Measurements from ENCODE around the gene CCDC18. TPM values are rescaled to one million over a fixed set of nuclear protein-coding genes. Genes with fewer than 3 reads are reported as not detected.
"Not testable (repeated sequence)": the region's sequence is repeated elsewhere in the genome, so short reads cannot be mapped to it uniquely, and the experiment has no call there.

CCDC18 gene
- polyA plus RNA-seq, 3 donors from 2014 or later: 2.8 to 6.3 (median 3.3) TPM

DNA sequence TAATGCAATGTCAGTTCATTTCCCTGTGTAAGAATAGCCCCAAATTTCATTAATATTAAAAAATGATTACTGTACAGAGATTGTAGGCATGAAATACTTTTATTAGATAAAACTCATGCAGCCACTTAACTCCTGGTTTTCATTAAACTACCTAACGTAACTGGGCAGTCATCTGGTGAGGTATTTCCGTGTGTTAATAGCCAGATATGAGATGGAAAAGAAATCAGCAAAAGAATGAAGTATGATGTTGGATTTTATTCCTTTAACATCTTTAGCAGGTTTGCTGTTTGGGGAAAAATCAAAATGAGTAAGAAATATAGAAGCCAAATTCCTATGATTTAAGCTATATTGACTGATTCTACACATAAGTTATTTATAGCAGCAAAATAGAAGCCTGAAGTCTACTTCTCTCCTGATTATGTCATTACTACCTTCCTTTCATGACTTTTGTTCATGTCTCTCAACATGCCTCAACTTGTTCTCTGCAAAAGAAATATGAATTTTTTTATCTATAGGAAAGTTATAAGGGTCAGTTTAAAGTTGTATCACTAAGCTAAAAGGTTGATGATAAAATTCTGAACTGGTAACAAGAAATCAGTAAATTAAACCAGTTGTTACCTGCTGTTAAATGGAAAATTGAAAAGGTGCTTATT lies 42.6 kb downstream of the CCDC18 start:
- Mint-ChIP-seq H3K27ac (no peak overlapping the region), H3K36me3 (peaks cover 5 to 37% (median 28%) of the 10 kb centered on the region in 3 donors), H3K4me3 (no peak overlapping the region), H3K27me3 (ENCODE audit: low read depth in 3 of 3) (no peaks in the 10 kb centered on the region), H3K9me3 (no peaks in the 10 kb centered on the region), H3K4me1 (peaks cover 12 to 20% of the 10 kb centered on the region in 2 donors)
- no peak for DNase-seq

DNA sequence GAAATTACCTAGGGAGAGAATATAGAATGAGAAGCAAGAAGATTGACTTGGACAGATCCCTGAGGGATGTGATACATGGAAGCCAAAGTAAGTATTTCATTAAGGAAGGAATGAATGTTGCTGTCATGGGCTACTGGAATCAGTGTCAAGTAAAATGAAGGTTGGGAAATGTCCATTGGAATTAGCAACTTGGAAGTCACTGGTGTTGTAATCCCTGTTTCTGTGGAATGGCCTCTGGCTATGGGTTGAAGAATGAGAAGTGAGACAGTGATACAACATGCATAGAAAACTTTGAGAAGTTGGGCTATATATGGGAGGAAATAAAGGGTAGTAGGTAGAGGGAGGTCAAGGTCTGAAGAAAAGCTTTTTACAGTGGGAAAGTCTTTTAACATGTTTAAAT lies 54.7 kb downstream of the CCDC18 start:
- Mint-ChIP-seq H3K9me3 (no peaks in the 10 kb centered on the region), H3K27ac (no peak overlapping the region), H3K27me3 (ENCODE audit: low read depth in 3 of 3) (no peaks in the 10 kb centered on the region), H3K4me1 (no peaks in the 10 kb centered on the region), H3K36me3 (peaks cover 23 to 58% (median 45%) of the 10 kb centered on the region in 3 donors), H3K4me3 (no peak overlapping the region)
- DNase-seq: no peak

DNA sequence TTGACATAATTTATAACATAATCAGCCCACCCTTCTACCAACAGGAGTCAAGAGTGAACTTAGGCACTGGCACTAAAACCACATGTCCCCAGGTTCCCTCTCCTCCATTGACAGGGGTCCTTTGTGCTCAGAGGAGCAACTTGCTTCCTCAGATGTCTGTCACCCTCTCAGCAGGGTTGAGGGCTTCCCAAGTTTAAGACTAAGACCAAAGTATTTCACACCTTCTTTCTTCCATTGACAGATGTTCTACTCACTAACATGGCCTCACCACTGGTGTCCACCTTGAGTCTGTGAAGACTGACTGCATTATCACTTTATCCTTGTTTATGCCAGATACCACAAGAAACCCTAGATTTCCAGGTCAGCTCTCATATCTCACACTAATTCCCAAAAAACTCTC lies 56.5 kb downstream of the CCDC18 start:
- DNase-seq: no peak
- no peaks in the 10 kb centered on the region for H3K27me3 Mint-ChIP-seq (ENCODE audit: low read depth in 3 of 3)
- H3K9me3 Mint-ChIP-seq: no peaks in the 10 kb centered on the region
- no peaks in the 10 kb centered on the region for H3K4me1 Mint-ChIP-seq
- H3K4me3 Mint-ChIP-seq: no peak overlapping the region
- H3K36me3 Mint-ChIP-seq: peaks cover 29 to 59% (median 50%) of the 10 kb centered on the region in 3 donors
- no peak overlapping the region for H3K27ac Mint-ChIP-seq

DNA sequence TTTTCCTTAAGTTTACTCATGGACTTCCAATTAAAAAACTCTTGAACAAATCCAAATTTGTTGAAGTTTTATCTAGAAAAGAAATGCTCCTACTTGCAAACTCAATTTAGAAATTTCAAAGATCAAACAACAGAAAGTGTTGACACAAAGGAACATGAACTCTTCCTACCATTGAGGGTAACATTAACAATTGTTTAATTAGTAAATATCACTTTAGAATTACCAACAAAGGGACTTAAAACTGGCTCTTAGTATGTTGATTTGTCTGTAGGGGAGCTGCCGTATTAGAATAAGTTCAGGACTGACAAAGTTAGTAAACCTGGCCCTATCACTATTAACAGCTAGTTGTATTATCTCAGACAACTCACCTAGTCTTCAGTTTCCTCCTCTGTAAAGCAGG lies 57.9 kb downstream of the CCDC18 start:
- Mint-ChIP-seq H3K9me3 (peaks cover 0 to 5% (median 2%) of the 10 kb centered on the region in 6 donors), H3K27me3 (ENCODE audit: low read depth in 3 of 3) (no peaks in the 10 kb centered on the region), H3K4me3 (no peak overlapping the region), H3K27ac (no peak overlapping the region), H3K4me1 (no peaks in the 10 kb centered on the region), H3K36me3 (peaks cover 34 to 65% (median 60%) of the 10 kb centered on the region in 3 donors)
- DNase-seq: no peak

DNA sequence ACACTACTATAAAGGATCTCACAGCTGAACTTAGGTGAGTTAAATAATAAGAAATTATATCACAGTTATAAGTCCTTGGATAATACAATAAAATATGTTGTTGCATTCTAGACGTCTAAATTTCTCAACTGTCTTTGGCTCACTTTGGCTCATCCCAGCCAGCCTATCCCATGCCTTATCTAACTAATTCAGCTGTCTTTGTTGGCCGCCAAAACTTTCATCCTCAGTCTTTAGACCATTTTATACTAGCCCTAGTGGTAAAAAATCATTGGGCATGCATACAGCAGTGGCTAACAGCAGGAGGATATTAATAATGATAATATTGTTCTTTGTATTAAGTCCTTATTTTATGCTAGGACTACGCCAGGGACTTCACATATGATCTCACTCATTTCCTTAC lies 59.3 kb downstream of the CCDC18 start:
- no peaks in the 10 kb centered on the region for H3K4me1 Mint-ChIP-seq
- H3K27ac Mint-ChIP-seq: no peak overlapping the region
- peaks cover 0 to 9% (median 4%) of the 10 kb centered on the region in 6 donors for H3K9me3 Mint-ChIP-seq
- peaks cover 0 to 1% (median 0%) of the 10 kb centered on the region in 3 donors for H3K27me3 Mint-ChIP-seq (ENCODE audit: low read depth in 3 of 3)
- peaks cover 36 to 69% (median 64%) of the 10 kb centered on the region in 3 donors for H3K36me3 Mint-ChIP-seq
- DNase-seq: no peak
- no peak overlapping the region for H3K4me3 Mint-ChIP-seq

DNA sequence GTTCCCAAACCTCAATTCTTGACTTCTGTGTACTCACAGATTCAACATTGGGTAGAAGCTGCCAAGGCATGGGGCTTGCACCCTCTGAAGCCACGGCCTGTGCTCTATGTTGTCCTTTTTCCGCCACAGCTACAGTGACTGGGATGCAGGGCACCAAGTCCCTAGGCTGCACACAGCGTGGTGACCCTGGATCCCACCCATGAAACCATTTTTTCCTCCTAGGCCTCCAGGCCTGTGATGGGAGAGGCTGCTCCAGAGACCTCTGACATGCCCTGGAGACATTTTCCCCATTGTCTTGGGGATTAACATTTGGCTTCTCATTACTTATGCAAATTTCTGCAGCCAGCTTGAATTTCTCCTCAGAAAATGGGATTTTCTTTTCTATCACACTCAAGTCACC lies 62.7 kb downstream of the CCDC18 start:
- H3K36me3 Mint-ChIP-seq: peaks cover 30 to 57% (median 56%) of the 10 kb centered on the region in 3 donors
- not testable (repeated sequence) for DNase-seq; H3K4me3 Mint-ChIP-seq; H3K4me1 Mint-ChIP-seq; H3K27ac Mint-ChIP-seq; H3K9me3 Mint-ChIP-seq; H3K27me3 Mint-ChIP-seq (ENCODE audit: low read depth in 3 of 3)

DNA sequence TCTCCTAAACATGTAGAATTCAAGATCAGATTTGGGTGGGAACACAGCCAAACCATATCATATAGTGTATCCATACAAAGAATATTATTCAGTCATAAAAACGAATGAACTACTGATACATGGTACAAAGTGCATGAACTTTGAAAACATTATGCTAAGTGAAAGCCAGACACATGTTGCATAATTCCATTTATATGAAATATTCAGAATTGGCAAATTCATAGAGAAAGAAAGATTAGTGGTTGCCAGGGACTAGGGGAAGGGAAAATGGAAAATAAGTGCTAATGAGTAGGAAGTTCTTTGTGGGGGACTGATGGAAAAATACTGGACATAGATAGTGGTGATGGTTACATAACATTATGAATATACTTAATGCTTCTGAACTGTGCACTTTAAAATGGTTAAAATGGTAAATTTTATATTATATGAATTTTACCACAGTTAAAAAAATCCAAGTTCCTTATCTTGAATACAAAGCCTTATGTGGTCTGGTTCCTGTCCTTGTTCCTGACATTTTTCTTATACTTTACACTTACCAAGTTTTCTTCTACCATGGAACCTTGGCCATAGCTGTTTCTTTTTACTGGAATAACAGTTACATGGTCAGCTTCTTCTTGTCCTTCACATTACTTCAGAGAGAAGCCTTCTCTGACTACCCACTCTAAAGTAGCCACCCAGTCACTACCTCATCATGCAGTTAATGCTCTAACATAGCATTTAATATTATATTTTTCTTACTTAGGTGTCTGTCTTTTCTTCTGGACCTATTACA lies 64.0 kb downstream of the CCDC18 start:
- Mint-ChIP-seq H3K4me1 (no peaks in the 10 kb centered on the region), H3K4me3 (no peak overlapping the region), H3K9me3 (peaks cover 0 to 9% (median 4%) of the 10 kb centered on the region in 6 donors), H3K27ac (no peak overlapping the region), H3K36me3 (peaks cover 30 to 53% (median 53%) of the 10 kb centered on the region in 3 donors), H3K27me3 (ENCODE audit: low read depth in 3 of 3) (peaks cover 0 to 1% (median 0%) of the 10 kb centered on the region in 3 donors)
- DNase-seq: no peak

DNA sequence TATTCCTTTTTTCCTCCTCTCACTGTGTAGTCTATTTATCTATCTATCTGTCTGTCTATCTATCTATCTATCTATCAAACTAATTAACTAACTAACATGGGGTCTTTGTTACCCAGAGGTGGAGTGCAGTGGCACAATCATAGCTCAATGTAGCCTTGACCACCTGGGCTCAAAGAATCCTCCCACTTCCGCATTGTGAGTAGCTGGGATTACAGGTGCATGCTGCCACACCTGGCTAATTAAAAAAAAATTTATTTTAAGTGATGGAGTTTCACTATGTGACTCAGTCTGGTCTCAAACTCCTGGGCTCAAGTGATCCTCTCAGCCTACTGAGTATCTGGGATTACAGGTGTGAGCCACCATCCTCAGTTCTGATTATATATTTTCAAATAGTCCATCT lies 71.4 kb downstream of the CCDC18 start:
- H3K9me3 Mint-ChIP-seq: peaks cover 0 to 11% (median 4%) of the 10 kb centered on the region in 6 donors
- H3K27me3 Mint-ChIP-seq (ENCODE audit: low read depth in 3 of 3): peaks cover 0 to 1% (median 0%) of the 10 kb centered on the region in 3 donors
- H3K4me3 Mint-ChIP-seq: no peak overlapping the region
- peaks cover 20 to 51% (median 37%) of the 10 kb centered on the region in 3 donors for H3K36me3 Mint-ChIP-seq
- H3K4me1 Mint-ChIP-seq: no peaks in the 10 kb centered on the region
- no peak overlapping the region for H3K27ac Mint-ChIP-seq
- DNase-seq: no peak

DNA sequence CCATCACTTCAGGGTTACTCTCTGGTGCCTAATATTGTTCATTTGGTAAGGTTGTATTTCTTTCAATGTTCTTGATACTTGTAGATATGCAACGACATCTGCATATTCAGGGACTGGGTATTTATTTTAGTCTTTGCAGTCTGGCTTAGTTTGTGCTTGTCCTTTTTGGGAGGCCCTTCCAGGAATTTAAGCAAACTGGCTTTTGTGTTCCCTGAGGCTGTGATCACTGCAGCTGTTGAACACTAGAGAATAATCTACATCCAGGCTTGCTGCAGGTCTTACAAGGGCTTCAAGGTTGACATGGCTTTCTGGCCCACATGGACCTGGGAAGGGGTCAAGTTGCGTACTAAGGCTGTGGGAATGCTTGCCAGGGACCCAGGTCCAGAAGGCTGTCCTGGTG lies 72.1 kb downstream of the CCDC18 start:
- Mint-ChIP-seq H3K27ac (no peak overlapping the region), H3K4me1 (no peaks in the 10 kb centered on the region), H3K27me3 (ENCODE audit: low read depth in 3 of 3) (peaks cover 0 to 1% (median 0%) of the 10 kb centered on the region in 3 donors), H3K4me3 (no peak overlapping the region), H3K36me3 (peaks cover 20 to 51% (median 31%) of the 10 kb centered on the region in 3 donors), H3K9me3 (peaks cover 0 to 11% (median 4%) of the 10 kb centered on the region in 6 donors)
- DNase-seq: no peak

DNA sequence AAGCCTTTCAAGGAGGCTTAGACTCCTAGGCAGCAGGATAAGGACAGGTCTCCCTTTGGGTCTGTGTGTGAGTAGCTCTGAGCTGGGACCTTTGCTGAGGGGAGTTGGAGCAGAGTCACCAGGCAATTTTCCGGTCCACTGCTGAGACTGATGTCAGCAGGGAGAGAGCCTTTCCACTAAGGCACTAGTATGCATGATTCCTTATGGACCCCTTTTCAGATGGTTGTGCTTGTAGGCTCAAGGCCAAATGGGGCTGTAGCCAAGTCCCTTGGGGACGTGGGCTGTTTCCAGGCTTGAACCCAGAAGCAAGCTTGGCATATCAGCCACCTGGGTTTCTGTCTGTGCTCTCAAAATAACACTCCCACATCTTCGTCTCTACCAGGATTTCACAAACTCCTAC lies 73.0 kb downstream of the CCDC18 start:
- peaks cover 0 to 1% (median 0%) of the 10 kb centered on the region in 3 donors for H3K27me3 Mint-ChIP-seq (ENCODE audit: low read depth in 3 of 3)
- H3K36me3 Mint-ChIP-seq: peaks cover 20 to 51% (median 27%) of the 10 kb centered on the region in 3 donors
- no peaks in the 10 kb centered on the region for H3K4me1 Mint-ChIP-seq
- H3K9me3 Mint-ChIP-seq: peaks cover 0 to 11% (median 4%) of the 10 kb centered on the region in 6 donors
- no peak overlapping the region for H3K4me3 Mint-ChIP-seq
- DNase-seq: no peak
- H3K27ac Mint-ChIP-seq: no peak overlapping the region

DNA sequence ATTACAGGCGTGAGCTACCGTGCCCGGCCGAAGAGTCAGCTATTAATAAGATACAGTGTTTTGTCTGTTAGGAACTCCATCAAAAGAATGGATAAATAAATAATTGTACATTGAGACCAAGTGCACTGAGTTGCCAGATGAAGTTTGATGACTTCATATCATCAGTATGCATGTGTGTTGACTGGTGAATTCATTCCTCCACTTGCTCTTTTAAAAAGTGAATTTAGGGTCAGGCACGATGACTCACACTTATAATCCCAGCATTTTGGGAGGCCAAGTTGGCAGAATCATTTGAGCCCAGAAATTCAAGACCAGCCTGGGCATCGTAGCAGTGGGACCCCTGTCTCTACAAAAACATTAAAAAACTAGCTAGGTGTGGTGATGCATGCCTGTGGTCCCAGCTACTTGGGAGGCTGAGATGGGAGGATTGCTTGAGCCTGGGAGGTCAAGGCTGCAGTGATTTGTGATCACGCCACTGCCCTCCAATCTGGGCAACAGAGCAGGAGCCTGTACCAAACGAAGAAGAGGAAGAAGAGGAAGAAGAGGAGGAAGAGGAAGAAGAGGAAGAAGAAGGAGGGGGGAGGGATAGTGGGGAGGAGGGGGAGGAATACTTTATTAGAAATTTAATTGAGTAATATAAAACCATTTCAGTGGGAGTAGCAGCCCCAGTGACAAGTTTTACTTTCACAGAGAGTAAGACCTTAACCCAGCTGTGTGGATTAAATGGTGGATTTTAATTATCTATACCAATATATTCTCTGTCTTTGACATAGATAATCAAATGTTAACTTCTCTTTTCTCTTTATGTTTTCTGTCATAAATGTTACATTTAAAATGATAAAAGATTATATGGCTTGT lies 74.9 kb downstream of the CCDC18 start:
- H3K27me3 Mint-ChIP-seq (ENCODE audit: low read depth in 3 of 3): peaks cover 0 to 1% (median 0%) of the 10 kb centered on the region in 3 donors
- no peaks in the 10 kb centered on the region for H3K4me1 Mint-ChIP-seq
- peaks cover 18 to 42% (median 26%) of the 10 kb centered on the region in 3 donors for H3K36me3 Mint-ChIP-seq
- no peak overlapping the region for H3K4me3 Mint-ChIP-seq
- H3K9me3 Mint-ChIP-seq: peaks cover 0 to 11% (median 4%) of the 10 kb centered on the region in 6 donors
- no peak overlapping the region for H3K27ac Mint-ChIP-seq
- DNase-seq: no peak

DNA sequence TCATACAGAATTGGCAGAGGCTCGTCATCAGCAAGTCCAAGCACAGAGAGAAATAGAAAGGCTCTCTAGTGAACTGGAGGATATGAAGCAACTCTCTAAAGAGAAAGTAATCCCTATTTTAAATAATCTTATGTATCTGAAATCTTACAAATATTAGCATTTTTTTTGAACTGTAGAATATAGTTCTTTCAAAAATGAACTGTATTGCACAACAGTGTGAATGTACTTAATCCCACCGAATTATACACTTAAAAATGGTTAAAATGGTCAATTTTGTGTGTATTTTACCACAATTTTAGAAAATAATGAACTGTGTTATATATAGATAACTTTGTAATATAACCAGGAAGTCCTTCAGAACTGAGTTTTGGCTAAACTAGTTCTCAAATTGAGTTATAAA lies 75.9 kb downstream of the CCDC18 start:
- DNase-seq: no peak
- Mint-ChIP-seq H3K9me3 (peaks cover 0 to 11% (median 4%) of the 10 kb centered on the region in 6 donors), H3K36me3 (peaks cover 15 to 38% (median 30%) of the 10 kb centered on the region in 3 donors), H3K27ac (no peak overlapping the region), H3K4me3 (no peak overlapping the region), H3K4me1 (no peaks in the 10 kb centered on the region), H3K27me3 (ENCODE audit: low read depth in 3 of 3) (peaks cover 0 to 1% (median 0%) of the 10 kb centered on the region in 3 donors)

DNA sequence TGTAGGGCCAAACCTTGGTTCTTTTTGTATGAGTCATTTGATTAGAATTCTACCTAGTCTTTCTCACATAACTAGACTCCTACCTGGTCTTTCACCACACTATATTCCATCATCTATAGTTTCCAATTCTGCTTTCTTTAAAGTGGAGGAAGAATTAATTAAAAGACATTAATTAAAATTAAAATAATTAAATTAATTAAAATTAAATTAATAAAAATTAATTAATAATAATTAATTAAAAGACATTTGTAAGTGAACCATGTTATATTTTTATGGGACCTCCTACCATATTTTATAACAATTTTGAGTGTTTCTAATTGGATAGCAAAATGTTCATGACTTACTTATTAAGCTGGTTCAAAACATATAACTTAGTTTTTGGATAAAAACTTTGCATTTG lies 77.4 kb downstream of the CCDC18 start:
- H3K27ac Mint-ChIP-seq: no peak overlapping the region
- H3K9me3 Mint-ChIP-seq: peaks cover 0 to 12% (median 3%) of the 10 kb centered on the region in 6 donors
- no peak for DNase-seq
- H3K36me3 Mint-ChIP-seq: peaks cover 12 to 38% (median 32%) of the 10 kb centered on the region in 3 donors
- no peaks in the 10 kb centered on the region for H3K4me1 Mint-ChIP-seq
- H3K4me3 Mint-ChIP-seq: no peak overlapping the region
- H3K27me3 Mint-ChIP-seq (ENCODE audit: low read depth in 3 of 3): peaks cover 0 to 1% (median 0%) of the 10 kb centered on the region in 3 donors
